Kidney glomerular epithelial cell (primary cell): Measurements from ENCODE around the gene COL4A6.

Experiments used
- DNase-seq: peaks from one replicate; lab custom pipeline; 2025; lab: John Stamatoyannopoulos, UW

COL4A6 gene

GRCh38 chrX:108216919-108217571 is 221.2 kb downstream of the COL4A6 start:
- DNase-seq, result no peak

- DNase-seq, result no peak
Measured at GRCh38 chrX:108216405-108216804, 221.8 kb downstream of the COL4A6 start.

GRCh38 chrX:108211301-108211700 is 226.9 kb downstream of the COL4A6 start:
- DNase-seq, result no peak

GRCh38 chrX:108209006-108209554 is 229.1 kb downstream of the COL4A6 start:
- no peak for DNase-seq

- DNase-seq, result no peak
Measured at GRCh38 chrX:108203540-108203939, 234.7 kb downstream of the COL4A6 start.

GRCh38 chrX:108199691-108200090 is 238.5 kb downstream of the COL4A6 start:
- DNase-seq, result peak; percentile 48

GRCh38 chrX:108199041-108199440 is 239.2 kb downstream of the COL4A6 start:
- no peak for DNase-seq

GRCh38 chrX:108198420-108198819 is 239.8 kb downstream of the COL4A6 start:
- DNase-seq, result peak; percentile 1

GRCh38 chrX:108186811-108187210 is 251.4 kb downstream of the COL4A6 start:
- peak; percentile 46 for DNase-seq

- DNase-seq, result no peak
Measured at GRCh38 chrX:108178143-108178498, 260.1 kb downstream of the COL4A6 start.

GRCh38 chrX:108177351-108178142 is 260.7 kb downstream of the COL4A6 start:
- no peak for DNase-seq

- no peak for DNase-seq
Measured at GRCh38 chrX:108173874-108174273, 264.3 kb downstream of the COL4A6 start.

GRCh38 chrX:108171671-108172070 is 266.6 kb downstream of the COL4A6 start:
- no peak for DNase-seq

GRCh38 chrX:108169768-108170167 is 268.5 kb downstream of the COL4A6 start:
- no peak for DNase-seq

- DNase-seq, result no peak
Measured at GRCh38 chrX:108168961-108169740, 269.1 kb downstream of the COL4A6 start.

- DNase-seq, result peak; percentile 43
Measured at GRCh38 chrX:108167211-108167872, 270.9 kb downstream of the COL4A6 start.

- DNase-seq, result peak; percentile 35
Measured at GRCh38 chrX:108165383-108166111, 272.7 kb downstream of the COL4A6 start.

GRCh38 chrX:108163333-108164082 is 274.7 kb downstream of the COL4A6 start:
- DNase-seq, result no peak

- no peak for DNase-seq
Measured at GRCh38 chrX:108162265-108162664, 276.0 kb downstream of the COL4A6 start.

GRCh38 chrX:108160309-108160708 is 277.9 kb downstream of the COL4A6 start:
- DNase-seq, result no peak
